A549 treated with CpdA at 1 μM for 4 hours (cell line): ENCODE data around the gene CENPW. TPM values are rescaled to one million over a fixed set of nuclear protein-coding genes. Genes with fewer than 3 reads are reported as not detected.

Source experiments
- total RNA-seq: library from RNA; stranded (reverse); fragments of 200-300 nt; extraction: Qiagen RNA extraction; gene quantifications from 5 replicates; pipeline ENCODE4 v1.2.3, GENCODE V29; 2022; ENCODE audit warnings: low read depth

CENPW gene
- 34.4 to 45.0 TPM (median 42.2 TPM) in 5 replicates for total RNA-seq

DNA sequence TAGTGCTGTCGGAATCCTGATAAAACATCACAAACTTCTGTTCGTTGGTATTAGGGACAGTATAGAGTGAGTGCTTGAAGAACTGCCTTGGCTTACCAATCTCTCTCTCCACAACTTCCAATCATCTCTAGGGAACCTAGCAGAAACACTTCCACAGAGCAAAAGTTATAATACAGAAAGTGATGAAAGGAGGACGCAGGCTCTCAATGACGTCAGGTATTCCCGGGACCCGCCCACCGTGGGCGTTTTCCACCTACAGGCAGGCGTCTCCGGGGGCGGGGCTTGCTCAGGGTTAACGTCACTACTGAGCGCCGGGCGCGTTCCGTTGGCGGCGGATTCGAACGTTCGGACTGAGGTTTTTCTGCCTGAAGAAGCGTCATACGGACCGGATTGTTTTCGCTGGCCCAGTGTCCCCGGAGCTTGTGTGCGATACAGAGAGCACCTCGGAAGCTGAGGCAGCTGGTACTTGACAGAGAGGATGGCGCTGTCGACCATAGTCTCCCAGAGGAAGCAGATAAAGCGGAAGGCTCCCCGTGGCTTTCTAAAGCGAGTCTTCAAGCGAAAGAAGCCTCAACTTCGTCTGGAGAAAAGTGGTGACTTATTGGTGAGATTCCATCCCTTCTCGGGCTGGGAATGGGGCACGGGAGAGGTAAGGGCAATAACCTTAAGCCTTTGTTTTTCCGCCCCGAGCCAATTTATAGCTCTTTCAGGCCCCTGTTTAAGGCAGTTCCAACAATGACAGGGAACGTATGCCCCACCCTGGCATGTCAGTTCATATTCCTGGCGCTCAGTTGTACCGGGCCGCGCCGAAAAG is at the start of gene CENPW:
CENPW (plus strand) TSS at position 320 of the 814 bp plus-strand sequence; CDS start at position 479, 159 bp downstream.

